Measurements from ENCODE around the gene SCNN1A. TPM values are rescaled to one million over a fixed set of nuclear protein-coding genes. Genes with fewer than 3 reads are reported as not detected.

Gene SCNN1A
- total RNA-seq, 1 donor, result under 0.01 TPM

GRCh38 chr12:6323340-6323994 lies 51.9 kb downstream of the SCNN1A start:
- peak; percentile 65 for TF ChIP-seq CTCF (IDR thresholded peaks at IDR 0.05; ENCODE audit: insufficient read depth, low read depth, low read length)
- peak; percentile 92 for DNase-seq (ENCODE audit: low read depth)
- H3K4me3 ChIP-seq (ENCODE audit: low read depth, low read length), result no peak overlapping the region

- no peak for TF ChIP-seq CTCF (IDR thresholded peaks at IDR 0.05; ENCODE audit: insufficient read depth, low read depth, low read length)
- H3K4me3 ChIP-seq (ENCODE audit: low read depth, low read length), result no peak overlapping the region
- DNase-seq (ENCODE audit: low read depth), result no peak
These were observed 52.4 kb downstream of the SCNN1A start for GRCh38 chr12:6322969-6323339.

- no peak overlapping the region for H3K4me3 ChIP-seq (ENCODE audit: low read depth, low read length)
- DNase-seq (ENCODE audit: low read depth), result no peak
- no peak for TF ChIP-seq CTCF (IDR thresholded peaks at IDR 0.05; ENCODE audit: insufficient read depth, low read depth, low read length)
These were observed 53.0 kb downstream of the SCNN1A start for GRCh38 chr12:6322352-6322751.

- DNase-seq (ENCODE audit: low read depth), result no peak
- H3K4me3 ChIP-seq (ENCODE audit: low read depth, low read length), result no peak overlapping the region
- no peak for TF ChIP-seq CTCF (IDR thresholded peaks at IDR 0.05; ENCODE audit: insufficient read depth, low read depth, low read length)
These were observed 53.5 kb downstream of the SCNN1A start for GRCh38 chr12:6321905-6322304.

- no peak for DNase-seq (ENCODE audit: low read depth)
- TF ChIP-seq CTCF (IDR thresholded peaks at IDR 0.05; ENCODE audit: insufficient read depth, low read depth, low read length), result no peak
- H3K4me3 ChIP-seq (ENCODE audit: low read depth, low read length), result no peak overlapping the region
These were observed 55.9 kb downstream of the SCNN1A start for GRCh38 chr12:6319446-6319845.

GRCh38 chr12:6318440-6318879 lies 56.9 kb downstream of the SCNN1A start:
- TF ChIP-seq CTCF (IDR thresholded peaks at IDR 0.05; ENCODE audit: insufficient read depth, low read depth, low read length), result no peak
- DNase-seq (ENCODE audit: low read depth), result no peak
- no peak overlapping the region for H3K4me3 ChIP-seq (ENCODE audit: low read depth, low read length)

Data from fibroblast of villous mesenchyme (primary cell).